Endothelial cell of umbilical vein (primary cell): ENCODE measurements around the gene RPP40. TPM values are rescaled to one million over a fixed set of nuclear protein-coding genes. Genes with fewer than 3 reads are reported as not detected.

ENCODE experiments used
- BruUV-seq: library from RNA; stranded (reverse); fragments of 400-500 nt; replicated peaks from 2 replicates; lab custom pipeline; 2021; lab: Mats Ljungman, UMichigan
- CTCF ChIA-PET: fragments of 300-600, 350-600 bp; sonication (Branson Sonifier 250); formaldehyde crosslinking; loops from one replicate; lab custom pipeline; 2021; ENCODE audit warnings: antibody characterized with exemption, inconsistent platforms; lab: Charles Lee
- POLR2A ChIA-PET: fragments of 300-600, 350-600 bp; sonication (Branson Sonifier 250); formaldehyde crosslinking; loops from one replicate; lab custom pipeline; 2021; ENCODE audit warnings: antibody characterized with exemption, inconsistent platforms; lab: Charles Lee
- DNase-seq: peaks from one replicate; pipeline ENCODE4 v3.0.0-alpha.2; 2011; ENCODE audit warnings: low read depth, low spot score
- FAIRE-seq: peaks from 2 replicates; lab custom pipeline; 2011; peaks lifted over from hg19 to GRCh38; lab: Jason Lieb, UNC
- H2AFZ ChIP-seq: 2 replicates; pipeline ENCODE4 v1.6.0; 2012; ENCODE audit warnings: low read depth, low read length, control low read depth, inconsistent platforms
- H3K27ac ChIP-seq: 2 replicates; pipeline ENCODE4 v1.5.1; 2011; ENCODE audit warnings: low read depth, mild to moderate bottlenecking, control low read depth, low read length, moderate library complexity; ENCODE audit not compliant: insufficient read depth
- H3K27me3 ChIP-seq, 2 experiments: 2 replicates each; pipeline versions ENCODE4 v1.6.0 to v1.6.1; 2011; ENCODE audit warnings: low read length in 2 of 2, mixed read lengths in 1 of 2; ENCODE audit not compliant: control insufficient read depth in 2 of 2, insufficient read depth in 2 of 2
- H3K36me3 ChIP-seq, 2 experiments: 2 replicates in 1 of 2; 3 replicates in 1 of 2; pipeline ENCODE4 v1.5.1; 2011; ENCODE audit warnings: low read length in 2 of 2, mild to moderate bottlenecking in 1 of 2, moderate library complexity in 1 of 2; ENCODE audit not compliant: control insufficient read depth in 2 of 2, insufficient read depth in 2 of 2; ENCODE audit errors: extremely low read depth in 1 of 2
- H3K4me1 ChIP-seq: 3 replicates; pipeline ENCODE4 v1.5.1; 2011; ENCODE audit warnings: mild to moderate bottlenecking, low read length; ENCODE audit not compliant: control insufficient read depth, insufficient read depth; ENCODE audit errors: extremely low read depth
- H3K4me2 ChIP-seq: 2 replicates; pipeline ENCODE4 v1.6.1; 2011; ENCODE audit warnings: low read length, control low read depth, mixed read lengths; ENCODE audit not compliant: insufficient read depth
- H3K4me3 ChIP-seq, 3 experiments: fragments of 200-600 bp in 1 of 3; sonication (generic), shearing (Covaris generic) in 1 of 3; replicated peaks in 1 of 3; 2 replicates each; pipeline ENCODE4 v1.5.1; 2011 to 2016; ENCODE audit warnings: control low read depth in 3 of 3, low read length in 3 of 3, mild to moderate bottlenecking in 2 of 3, inconsistent platforms in 1 of 3, low read depth in 1 of 3, moderate library complexity in 1 of 3; ENCODE audit not compliant: insufficient read depth in 1 of 3
- H3K79me2 ChIP-seq: 2 replicates; pipeline ENCODE4 v1.6.0; 2012; ENCODE audit warnings: low read length, inconsistent platforms; ENCODE audit not compliant: control insufficient read depth, insufficient read depth
- H3K9ac ChIP-seq: replicated peaks from 2 replicates; pipeline ENCODE3; 2011; ENCODE audit warnings: low read length, control low read depth; ENCODE audit not compliant: insufficient read depth; ENCODE audit errors: extremely low read depth
- H3K9me1 ChIP-seq: replicated peaks from 3 replicates; pipeline ENCODE4 v1.6.0; 2011; ENCODE audit warnings: mild to moderate bottlenecking, low read length; ENCODE audit not compliant: control insufficient read depth, insufficient read depth; ENCODE audit errors: extremely low read depth
- H3K9me3 ChIP-seq: replicated peaks from 2 replicates; pipeline ENCODE4 v1.5.1; 2012; ENCODE audit warnings: low read length, inconsistent platforms; ENCODE audit not compliant: control insufficient read depth, insufficient read depth
- H4K20me1 ChIP-seq: replicated peaks from 2 replicates; pipeline ENCODE3; 2011; ENCODE audit warnings: mild to moderate bottlenecking, low read length; ENCODE audit not compliant: control insufficient read depth, insufficient read depth; ENCODE audit errors: extremely low read depth
- FOS ChIP-seq: IDR thresholded peaks from 2 replicates; pipeline ENCODE4 v1.6.1; 2011; ENCODE audit warnings: mild to moderate bottlenecking, low read length, moderate library complexity, borderline replicate concordance; ENCODE audit not compliant: insufficient read depth
- MYC ChIP-seq: IDR thresholded peaks from one replicate; pipeline ENCODE4 v1.6.1; 2011; ENCODE audit warnings: mild to moderate bottlenecking, low read depth, low read length
- POLR2A ChIP-seq: IDR thresholded peaks from 2 replicates; pipeline ENCODE4 v1.6.1; 2012; ENCODE audit warnings: low read depth, mild to moderate bottlenecking, control low read depth, low read length
- POLR2AphosphoS5 ChIP-seq: IDR thresholded peaks from 2 replicates; pipeline ENCODE4 v1.6.1; 2012; ENCODE audit warnings: low read depth, mild to moderate bottlenecking, control low read depth, low read length, moderate library complexity; ENCODE audit not compliant: insufficient read depth
- dilution Hi-C: fragments of 300-500 bp; cut with MboI; formaldehyde crosslinking; loops from one replicate; pipeline ENCODE4 v1.15.0; 2019; ENCODE audit warnings: low sequenced_read_pairs; ENCODE audit not compliant: extremely low pct_ligation_motif_present
- intact Hi-C: fragments of 100-400 bp; cut with micrococcal nuclease; formaldehyde crosslinking; loops from one replicate; pipeline ENCODE4 v1.10.0; 2022
- polyA plus RNA-seq, 4 experiments: library from polyadenylated mRNA; depleted of rRNA in 3 of 4; stranded (reverse) in 3 of 4; unstranded in 1 of 4; fragments of >200 nt; gene quantifications; 2 replicates each; pipeline versions ENCODE4 v1.2.1 to v1.2.3, GENCODE V29; 2011 to 2012; ENCODE audit warnings: missing spikeins in 1 of 4
- total RNA-seq: library from RNA; stranded (reverse); gene quantifications from 2 replicates; pipeline ENCODE4 v1.2.3, GENCODE V29; 2021
- TF ChIP-seq, protein P1 (sequence below), 2 donors: IDR thresholded peaks; 1 replicate in 1 of 2; 2 replicates in 1 of 2; pipeline ENCODE4 v1.5.1; 2011; ENCODE audit warnings: low read length in 2 of 2, mild to moderate bottlenecking in 2 of 2, moderate library complexity in 2 of 2, control low read depth in 1 of 2, inconsistent platforms in 1 of 2, low read depth in 1 of 2; ENCODE audit not compliant: insufficient read depth in 1 of 2; ENCODE audit errors: extremely low read depth in 1 of 2
- TF ChIP-seq, protein P2 (sequence below): IDR thresholded peaks from 2 replicates; pipeline ENCODE4 v1.6.1; 2011; ENCODE audit not compliant: insufficient read depth, insufficient read length

Gene RPP40
- total and polyA plus RNA-seq, 2 donors (not counting 3 experiments of a cell fraction or from before 2014, with no cell fraction given): 10.2 to 15.3 TPM

DNA sequence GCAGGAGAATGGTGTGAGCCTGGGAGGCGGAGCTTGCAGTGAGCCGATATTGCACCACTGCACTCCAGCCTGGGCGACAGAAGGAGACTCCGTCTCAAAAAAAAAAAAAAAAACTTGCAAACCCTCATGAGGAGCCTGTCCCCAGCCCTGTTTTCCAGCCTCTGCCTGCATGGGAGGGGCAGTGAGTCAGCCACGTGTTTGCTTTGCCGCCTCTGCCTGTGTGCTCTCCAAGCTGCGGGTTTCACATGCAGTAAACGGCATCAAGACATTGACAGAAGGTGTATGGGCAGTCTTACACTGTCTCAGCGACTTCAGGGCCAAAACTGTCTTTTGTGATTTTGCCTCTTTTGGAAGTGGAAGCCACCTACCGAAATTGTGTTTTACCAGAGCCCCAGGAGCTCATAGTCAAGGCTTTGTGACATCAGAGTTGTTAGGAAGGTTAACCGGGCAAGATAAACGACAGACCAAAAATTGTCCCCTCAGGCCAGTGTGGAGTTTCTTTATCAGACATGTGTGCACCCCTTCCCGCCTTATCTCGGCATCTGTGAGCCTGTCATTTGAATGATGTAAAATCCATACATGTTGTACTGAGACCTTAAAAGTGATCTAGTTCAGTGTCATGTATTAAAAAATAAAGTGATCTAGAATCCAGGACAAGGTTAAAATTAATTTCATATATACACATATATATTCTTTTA lies 52.9 kb downstream of the RPP40 start:
- Histone ChIP-seq H3K9me1 (no peaks in the 10 kb centered on the region), H3K79me2 (no peaks in the 10 kb centered on the region), H3K4me3 (no peak overlapping the region), H3K4me1 (no peaks in the 10 kb centered on the region), H4K20me1 (no peaks in the 10 kb centered on the region), H3K36me3 (peaks cover 0 to 2% of the 10 kb centered on the region in 2 experiments), H3K4me2 (no peak overlapping the region), H3K9me3 (no peaks in the 10 kb centered on the region), H3K27ac (no peak overlapping the region), H3K27me3 (no peaks in the 10 kb centered on the region), H2AFZ (no peak overlapping the region), H3K9ac (no peak overlapping the region)
- DNase-seq (no peak), FAIRE-seq (no peak)
- TF ChIP-seq FOS (no peak), MYC (no peak), POLR2AphosphoS5 (no peak), POLR2A (no peak)
- TF ChIP-seq, protein P1, sequence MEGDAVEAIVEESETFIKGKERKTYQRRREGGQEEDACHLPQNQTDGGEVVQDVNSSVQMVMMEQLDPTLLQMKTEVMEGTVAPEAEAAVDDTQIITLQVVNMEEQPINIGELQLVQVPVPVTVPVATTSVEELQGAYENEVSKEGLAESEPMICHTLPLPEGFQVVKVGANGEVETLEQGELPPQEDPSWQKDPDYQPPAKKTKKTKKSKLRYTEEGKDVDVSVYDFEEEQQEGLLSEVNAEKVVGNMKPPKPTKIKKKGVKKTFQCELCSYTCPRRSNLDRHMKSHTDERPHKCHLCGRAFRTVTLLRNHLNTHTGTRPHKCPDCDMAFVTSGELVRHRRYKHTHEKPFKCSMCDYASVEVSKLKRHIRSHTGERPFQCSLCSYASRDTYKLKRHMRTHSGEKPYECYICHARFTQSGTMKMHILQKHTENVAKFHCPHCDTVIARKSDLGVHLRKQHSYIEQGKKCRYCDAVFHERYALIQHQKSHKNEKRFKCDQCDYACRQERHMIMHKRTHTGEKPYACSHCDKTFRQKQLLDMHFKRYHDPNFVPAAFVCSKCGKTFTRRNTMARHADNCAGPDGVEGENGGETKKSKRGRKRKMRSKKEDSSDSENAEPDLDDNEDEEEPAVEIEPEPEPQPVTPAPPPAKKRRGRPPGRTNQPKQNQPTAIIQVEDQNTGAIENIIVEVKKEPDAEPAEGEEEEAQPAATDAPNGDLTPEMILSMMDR (IDR thresholded peaks at IDR 0.05; ENCODE audit: extremely low read depth in 1 of 2, insufficient read depth in 1 of 2, low read depth in 1 of 2, low read length in 2 of 2): no peak
- TF ChIP-seq, protein P2, sequence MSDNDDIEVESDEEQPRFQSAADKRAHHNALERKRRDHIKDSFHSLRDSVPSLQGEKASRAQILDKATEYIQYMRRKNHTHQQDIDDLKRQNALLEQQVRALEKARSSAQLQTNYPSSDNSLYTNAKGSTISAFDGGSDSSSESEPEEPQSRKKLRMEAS: no peak
- dilution Hi-C loops (no loop called here), intact Hi-C loops (no loop called here)
- CTCF ChIA-PET: interaction anchor here (0.7 kb wide), 1 partner anchor 14 kb away, joined by 3 read pairs; no protein-coding TSS in a partner anchor
- POLR2A ChIA-PET: no interaction called here
- no TSS peak for BruUV-seq
